Astrocyte (in vitro differentiated cells and primary cell): Measurements from ENCODE around the gene ELAVL2. TPM values are rescaled to one million over a fixed set of nuclear protein-coding genes. Genes with fewer than 3 reads are reported as not detected.
A peak's percentile ranks its signal among the peaks of the same experiment; 100 is the strongest.

Experiments
- DNase-seq: peaks from one replicate; pipeline ENCODE4 v3.0.0-alpha.2; 2010; ENCODE audit warnings: low read depth
- FAIRE-seq: peaks from 2 replicates; lab custom pipeline; 2011; peaks lifted over from hg19 to GRCh38; lab: Jason Lieb, UNC
- H2AFZ ChIP-seq: 2 replicates; pipeline ENCODE4 v1.6.0; 2012; ENCODE audit warnings: low read depth, low read length, inconsistent platforms
- H3K27ac ChIP-seq: 2 replicates; pipeline ENCODE4 v1.5.1; 2011; ENCODE audit warnings: low read depth, low read length, inconsistent platforms
- H3K27me3 ChIP-seq: 2 replicates; pipeline ENCODE4 v1.6.0; 2011; ENCODE audit warnings: low read length, inconsistent platforms; ENCODE audit not compliant: insufficient read depth
- H3K36me3 ChIP-seq: 2 replicates; pipeline ENCODE4 v1.5.1; 2011; ENCODE audit warnings: low read length, inconsistent platforms; ENCODE audit not compliant: insufficient read depth
- H3K4me1 ChIP-seq: 2 replicates; pipeline ENCODE4 v1.5.1; 2011; ENCODE audit warnings: low read length, inconsistent platforms; ENCODE audit not compliant: insufficient read depth
- H3K4me2 ChIP-seq: 2 replicates; pipeline ENCODE4 v1.6.0; 2012; ENCODE audit warnings: low read length, inconsistent platforms
- H3K4me3 ChIP-seq: 2 replicates; pipeline ENCODE4 v1.5.1; 2011; ENCODE audit warnings: low read depth, mild to moderate bottlenecking, low read length, inconsistent platforms; ENCODE audit not compliant: insufficient read depth
- H3K79me2 ChIP-seq: 2 replicates; pipeline ENCODE4 v1.6.0; 2012; ENCODE audit warnings: mild to moderate bottlenecking, low read length, inconsistent platforms; ENCODE audit not compliant: insufficient read depth
- H3K9ac ChIP-seq: 2 replicates; pipeline ENCODE4 v1.6.0; 2012; ENCODE audit warnings: mild to moderate bottlenecking, low read length, inconsistent platforms
- H3K9me3 ChIP-seq: 2 replicates; pipeline ENCODE4 v1.5.1; 2012; ENCODE audit warnings: low read depth, mild to moderate bottlenecking, low read length, inconsistent platforms; ENCODE audit not compliant: insufficient read depth
- H4K20me1 ChIP-seq: 2 replicates; pipeline ENCODE4 v1.6.0; 2012; ENCODE audit warnings: low read length, inconsistent platforms; ENCODE audit not compliant: insufficient read depth
- H3K27ac Mint-ChIP-seq: one replicate; pipeline ENCODE4 v1.8.0; 2021; ENCODE audit warnings: mild to moderate bottlenecking, mixed read lengths; ENCODE audit not compliant: unreplicated experiment
- H3K27me3 Mint-ChIP-seq: one replicate; pipeline ENCODE4 v1.8.0; 2021; ENCODE audit warnings: low read depth, mixed read lengths; ENCODE audit not compliant: unreplicated experiment
- H3K36me3 Mint-ChIP-seq: one replicate; pipeline ENCODE4 v1.8.0; 2021; ENCODE audit warnings: low read depth, mixed read lengths; ENCODE audit not compliant: unreplicated experiment
- H3K4me1 Mint-ChIP-seq: one replicate; pipeline ENCODE4 v1.8.0; 2021; ENCODE audit warnings: low read depth, mixed read lengths; ENCODE audit not compliant: unreplicated experiment
- H3K4me3 Mint-ChIP-seq: one replicate; pipeline ENCODE4 v1.8.0; 2021; ENCODE audit warnings: mild to moderate bottlenecking, moderate library complexity, mixed read lengths; ENCODE audit not compliant: unreplicated experiment
- H3K9me3 Mint-ChIP-seq: one replicate; pipeline ENCODE4 v1.8.0; 2021; ENCODE audit warnings: mild to moderate bottlenecking, mixed read lengths; ENCODE audit not compliant: unreplicated experiment
- CTCF ChIP-seq: IDR thresholded peaks from 2 replicates; pipeline ENCODE4 v1.5.1; 2011; ENCODE audit warnings: low read depth, mild to moderate bottlenecking, inconsistent platforms, low read length, moderate library complexity; ENCODE audit not compliant: insufficient read depth
- EZH2 ChIP-seq: IDR thresholded peaks from 2 replicates; pipeline ENCODE4 v1.6.1; 2012; ENCODE audit warnings: mild to moderate bottlenecking, low read length, inconsistent platforms; ENCODE audit not compliant: insufficient read depth
- total RNA-seq: library from RNA; stranded (reverse); gene quantifications from 2 replicates; pipeline ENCODE4 v1.2.1, GENCODE V29; 2021

The ELAVL2 gene
- total RNA-seq, 1 donor from 2014 or later = 22.2 TPM

GRCh38 chr9:23695572-23695971 lies 130.5 kb downstream of the ELAVL2 start:
- Histone ChIP-seq H3K4me2 (no peak overlapping the region), H3K27me3 (no peaks in the 10 kb centered on the region), H3K9ac (no peak overlapping the region), H3K27ac (no peak overlapping the region), H3K36me3 (no peaks in the 10 kb centered on the region), H4K20me1 (no peaks in the 10 kb centered on the region), H2AFZ (no peak overlapping the region), H3K9me3 (no peaks in the 10 kb centered on the region), H3K4me3 (no peak overlapping the region), H3K4me1 (no peaks in the 10 kb centered on the region), H3K79me2 (no peaks in the 10 kb centered on the region)
- Mint-ChIP-seq H3K36me3 (no peaks in the 10 kb centered on the region), H3K4me3 (no peak overlapping the region), H3K4me1 (peaks cover 2% of the 10 kb centered on the region), H3K27ac (no peak overlapping the region), H3K27me3 (no peaks in the 10 kb centered on the region), H3K9me3 (no peaks in the 10 kb centered on the region)
- no peak for DNase-seq
- no peak for FAIRE-seq
- no peak for TF ChIP-seq CTCF
- TF ChIP-seq EZH2 = no peak

- no peak overlapping the region for H3K27ac ChIP-seq
- Mint-ChIP-seq H3K36me3 (no peaks in the 10 kb centered on the region), H3K9me3 (no peaks in the 10 kb centered on the region), H3K27ac (no peak overlapping the region), H3K4me3 (no peak overlapping the region), H3K27me3 (no peaks in the 10 kb centered on the region), H3K4me1 (no peaks in the 10 kb centered on the region)
- H2AFZ ChIP-seq = no peak overlapping the region
- no peaks in the 10 kb centered on the region for H4K20me1 ChIP-seq
- TF ChIP-seq EZH2 = no peak
- TF ChIP-seq CTCF = no peak
- H3K4me2 ChIP-seq = no peak overlapping the region
- no peaks in the 10 kb centered on the region for H3K79me2 ChIP-seq
- DNase-seq (no peak), FAIRE-seq (no peak)
- H3K9ac ChIP-seq = no peak overlapping the region
- H3K4me3 ChIP-seq = no peak overlapping the region
- no peaks in the 10 kb centered on the region for H3K4me1 ChIP-seq
- no peaks in the 10 kb centered on the region for H3K9me3 ChIP-seq
- H3K27me3 ChIP-seq = no peaks in the 10 kb centered on the region
- no peaks in the 10 kb centered on the region for H3K36me3 ChIP-seq
These were observed 132.7 kb downstream of the ELAVL2 start for GRCh38 chr9:23693374-23693773.

- no peaks in the 10 kb centered on the region for H3K27me3 ChIP-seq
- Mint-ChIP-seq H3K9me3 (no peaks in the 10 kb centered on the region), H3K36me3 (no peaks in the 10 kb centered on the region), H3K4me3 (no peak overlapping the region), H3K27ac (peak overlapping the region; percentile 14), H3K4me1 (peaks cover 42% of the 10 kb centered on the region), H3K27me3 (no peaks in the 10 kb centered on the region)
- H3K79me2 ChIP-seq = no peaks in the 10 kb centered on the region
- no peaks in the 10 kb centered on the region for H4K20me1 ChIP-seq
- H3K27ac ChIP-seq = no peak overlapping the region
- DNase-seq = peak; percentile 43
- H3K9ac ChIP-seq = no peak overlapping the region
- H3K4me2 ChIP-seq = peak overlapping the region; percentile 40
- no peak for FAIRE-seq
- H3K36me3 ChIP-seq = no peaks in the 10 kb centered on the region
- peaks cover 21% of the 10 kb centered on the region for H3K4me1 ChIP-seq
- no peak for TF ChIP-seq EZH2
- H2AFZ ChIP-seq = no peak overlapping the region
- H3K9me3 ChIP-seq = no peaks in the 10 kb centered on the region
- no peak overlapping the region for H3K4me3 ChIP-seq
These were observed 139.1 kb downstream of the ELAVL2 start for GRCh38 chr9:23686896-23687295.
